SK-MEL-5 (cell line): Measurements from ENCODE around the gene CLEC3B. TPM values are rescaled to one million over a fixed set of nuclear protein-coding genes. Genes with fewer than 3 reads are reported as not detected.
"Not testable (repeated sequence)": the region's sequence is repeated elsewhere in the genome, so short reads cannot be mapped to it uniquely, and the experiment has no call there.

Source experiments
- DNase-seq: peaks from one replicate; pipeline ENCODE4 v3.0.0-alpha.2; 2016; ENCODE audit warnings: low read depth, low spot score
- in situ Hi-C: cut with HindIII; loops from 2 replicates; pipeline ENCODE4 v1.10.0; 2016; ENCODE audit warnings: low sequenced_read_pairs, high pct_unique_total_duplicates, low pct_unique_long_range_greater_than_20kb
- total RNA-seq: library from RNA; depleted of rRNA; stranded (reverse); fragments of >200 nt; shearing (Covaris generic); gene quantifications from 2 replicates; pipeline ENCODE4 v1.2.3, GENCODE V29; 2014

CLEC3B gene
- total RNA-seq, 1 experiment from 2014 or later = not detected

DNA sequence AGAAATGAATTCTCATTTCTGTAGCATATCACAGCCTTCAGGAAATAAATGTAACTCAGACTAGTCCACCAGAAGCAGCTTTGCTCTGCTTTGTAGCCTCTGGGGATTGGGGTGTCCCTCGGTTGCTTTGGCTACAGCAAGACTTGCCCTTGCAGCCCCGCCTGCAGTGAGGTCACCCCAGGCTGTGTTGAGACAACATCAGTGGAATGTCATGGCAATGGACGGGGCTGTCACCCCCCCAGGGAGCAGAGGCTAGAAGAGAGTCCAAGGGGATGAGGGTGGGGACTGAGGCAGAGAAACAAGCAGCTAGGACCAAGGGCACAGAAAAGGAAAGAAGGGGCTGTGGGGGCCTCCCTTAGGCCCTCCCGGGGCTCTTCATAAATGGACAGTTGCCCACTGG is 854 bp downstream of the CLEC3B start:
- in situ Hi-C loops = no loop called here
- no peak for DNase-seq

DNA sequence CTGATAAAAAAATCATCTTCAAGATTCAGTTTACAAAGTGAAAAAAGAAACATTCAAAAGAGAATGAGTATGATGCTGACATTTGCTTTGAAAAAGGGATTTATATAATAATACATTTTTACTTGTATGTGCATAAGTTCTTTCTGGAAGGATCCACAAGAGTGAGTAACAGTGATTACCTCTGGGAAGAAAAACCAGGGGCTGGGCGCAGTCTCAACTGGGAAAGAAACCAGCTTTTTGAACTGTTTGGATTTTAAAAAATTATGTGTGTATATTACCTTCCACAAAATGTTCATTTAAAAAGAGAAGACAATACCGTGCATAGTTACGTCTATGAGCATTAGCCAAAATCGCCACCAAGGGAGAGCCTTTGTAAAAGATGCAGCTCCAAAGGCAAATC is 1.3 kb downstream of the CLEC3B start:
- DNase-seq = no peak
- in situ Hi-C loops = no loop called here

DNA sequence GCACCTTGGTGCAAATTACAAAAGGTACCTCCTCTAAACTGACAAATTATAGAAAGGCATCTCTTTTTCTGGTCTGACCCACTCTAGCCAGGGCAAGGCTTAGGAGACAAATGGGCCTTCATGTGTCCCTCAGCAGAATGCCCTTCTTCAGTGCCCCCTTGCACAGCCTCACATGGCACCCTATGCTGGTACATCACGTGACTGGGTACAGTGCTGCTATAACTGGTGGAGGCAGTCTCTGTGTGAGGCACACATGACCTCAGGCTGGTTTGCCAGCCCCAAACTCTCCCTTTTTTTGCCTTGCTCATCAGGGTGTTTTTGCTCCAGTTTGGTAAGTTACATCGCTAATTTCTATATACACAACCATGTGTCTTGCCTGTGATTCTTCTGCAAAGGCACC is 3.1 kb downstream of the CLEC3B start:
- in situ Hi-C loops = no loop called here
- DNase-seq = no peak

DNA sequence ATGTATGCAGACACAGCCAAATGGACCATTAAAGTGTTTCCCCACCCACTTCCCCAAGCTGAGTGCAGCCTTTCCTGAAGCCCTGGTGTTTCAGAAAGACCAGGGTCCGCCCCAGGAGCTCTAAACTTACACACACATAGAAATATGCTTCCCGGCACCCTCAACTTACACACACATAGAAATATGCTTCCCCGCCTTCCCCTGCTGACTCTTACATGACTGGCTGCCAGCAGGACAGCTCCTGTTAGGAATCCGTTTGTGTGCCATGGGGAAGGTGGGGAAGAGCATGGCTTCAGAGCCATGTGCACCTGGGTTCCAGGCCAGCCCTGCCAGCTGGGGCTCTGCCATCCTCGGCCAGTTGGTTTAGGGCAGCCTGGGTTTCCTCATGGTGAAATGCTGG is 3.6 kb downstream of the CLEC3B start:
- DNase-seq = no peak
- in situ Hi-C loops = no loop called here

DNA sequence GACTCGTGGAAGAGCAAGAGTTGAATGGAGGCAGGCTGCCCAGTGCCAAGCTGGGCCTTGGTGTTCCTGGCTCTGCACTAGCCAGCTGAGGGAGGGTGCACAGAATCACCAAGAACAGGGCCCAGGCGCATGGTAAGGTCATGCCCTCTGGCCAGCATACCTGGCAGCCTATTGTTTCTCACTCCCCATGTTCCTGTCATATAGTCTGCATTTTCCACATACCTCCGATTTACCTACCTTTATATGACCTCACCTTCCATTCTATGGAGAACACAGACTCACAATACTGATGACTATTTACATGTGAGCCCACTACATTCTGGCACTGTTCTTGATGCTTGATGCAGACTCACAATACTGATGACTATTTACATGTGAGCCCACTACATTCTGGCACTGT is 5.4 kb downstream of the CLEC3B start:
- DNase-seq = no peak
- in situ Hi-C loops = no loop called here

DNA sequence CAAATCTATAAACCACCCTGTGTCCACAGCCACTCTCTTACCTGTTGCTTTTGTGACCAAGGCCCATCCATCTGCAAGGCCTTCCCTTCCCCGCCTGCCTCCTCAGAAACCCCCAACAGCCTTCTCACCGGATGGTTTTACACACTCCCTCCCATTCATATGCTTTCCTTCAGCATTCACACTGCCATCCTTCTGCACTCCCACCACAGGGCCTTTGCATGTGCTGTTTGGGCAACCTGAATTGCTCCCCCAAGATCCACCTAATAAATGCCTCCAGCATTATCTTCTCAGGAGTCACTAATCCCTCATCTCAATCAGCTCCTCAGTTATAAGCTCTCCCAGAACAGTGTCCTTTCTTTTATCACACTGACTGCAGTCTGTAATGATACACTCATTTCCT is 6.0 kb downstream of the CLEC3B start:
- no peak for DNase-seq
- in situ Hi-C loops = no loop called here

DNA sequence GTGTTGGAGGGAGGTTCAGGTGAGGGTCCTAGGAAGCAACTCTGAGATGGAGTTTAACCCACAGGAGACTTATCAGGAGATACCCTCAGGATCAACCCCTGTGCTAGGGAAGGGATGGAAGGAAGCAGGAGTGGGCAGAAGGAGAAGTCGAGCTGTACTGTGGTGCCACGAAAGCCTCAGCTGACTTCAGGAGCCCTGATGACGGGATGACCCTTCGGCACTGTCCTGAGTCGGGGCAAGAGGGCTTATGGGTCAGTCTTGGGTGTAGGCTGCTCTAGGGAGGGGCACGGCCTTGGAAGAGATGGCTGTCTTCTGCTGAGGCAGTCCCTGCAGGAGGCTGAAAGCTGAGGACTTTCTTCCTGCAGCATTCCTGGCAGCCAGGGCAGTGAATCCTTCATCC is 7.7 kb downstream of the CLEC3B start:
- in situ Hi-C loops = no loop called here
- no peak for DNase-seq

DNA sequence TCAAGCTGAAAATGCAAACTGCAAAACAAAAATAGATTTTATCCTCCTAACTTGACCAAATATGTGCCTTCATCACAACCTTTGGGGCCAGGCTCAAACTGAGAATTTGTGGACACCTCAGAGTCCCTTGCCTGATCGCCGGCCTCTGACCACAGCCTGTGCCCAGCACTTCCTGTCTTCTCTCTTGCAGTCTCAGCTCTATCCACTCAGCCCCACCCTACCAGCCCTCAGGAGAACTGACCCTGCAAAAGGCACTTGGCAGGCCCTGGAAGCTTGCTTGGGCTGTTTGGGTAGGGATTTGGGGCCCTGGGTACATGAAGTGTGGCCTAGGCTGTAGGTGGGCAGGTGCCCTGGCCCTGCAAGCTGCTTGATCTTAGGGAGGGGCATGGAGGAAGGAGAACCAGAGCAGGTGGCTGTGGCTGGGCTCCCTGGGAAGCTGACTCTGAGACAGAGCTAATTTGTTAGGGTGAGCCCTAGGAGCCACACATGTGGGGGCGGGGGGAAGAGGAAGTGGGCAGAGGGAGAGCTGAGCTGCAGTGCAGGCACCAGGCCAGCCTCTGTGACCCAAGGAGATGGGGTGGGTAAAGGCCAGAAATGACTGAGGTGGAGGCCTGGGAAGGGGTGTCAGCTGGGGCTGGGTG is 8.6 kb downstream of the CLEC3B start:
- no peak for DNase-seq
- in situ Hi-C loops = no loop called here

DNA sequence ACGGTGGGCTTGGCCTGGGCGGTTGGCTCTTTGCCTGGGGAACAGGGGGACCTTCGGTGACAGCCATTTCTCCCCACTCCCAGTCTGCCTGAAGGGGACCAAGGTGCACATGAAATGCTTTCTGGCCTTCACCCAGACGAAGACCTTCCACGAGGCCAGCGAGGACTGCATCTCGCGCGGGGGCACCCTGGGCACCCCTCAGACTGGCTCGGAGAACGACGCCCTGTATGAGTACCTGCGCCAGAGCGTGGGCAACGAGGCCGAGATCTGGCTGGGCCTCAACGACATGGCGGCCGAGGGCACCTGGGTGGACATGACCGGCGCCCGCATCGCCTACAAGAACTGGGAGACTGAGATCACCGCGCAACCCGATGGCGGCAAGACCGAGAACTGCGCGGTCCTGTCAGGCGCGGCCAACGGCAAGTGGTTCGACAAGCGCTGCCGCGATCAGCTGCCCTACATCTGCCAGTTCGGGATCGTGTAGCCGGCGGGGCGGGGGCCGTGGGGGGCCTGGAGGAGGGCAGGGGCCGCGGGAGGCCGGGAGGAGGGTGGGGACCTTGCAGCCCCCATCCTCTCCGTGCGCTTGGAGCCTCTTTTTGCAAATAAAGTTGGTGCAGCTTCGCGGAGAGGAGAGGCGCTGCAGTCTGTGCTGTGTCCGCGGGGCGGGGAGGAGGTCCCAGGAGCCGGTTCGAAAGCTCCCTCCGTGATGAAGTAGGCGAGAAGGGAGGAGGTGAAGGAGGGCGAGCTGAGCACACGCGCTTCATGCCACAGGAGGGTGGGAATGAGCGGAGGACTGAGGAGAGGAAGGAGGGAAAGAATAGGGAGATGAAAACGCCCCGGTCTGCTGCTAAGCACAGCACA is 9.6 kb downstream of the CLEC3B start:
- in situ Hi-C loops = no loop called here
- DNase-seq = no peak

DNA sequence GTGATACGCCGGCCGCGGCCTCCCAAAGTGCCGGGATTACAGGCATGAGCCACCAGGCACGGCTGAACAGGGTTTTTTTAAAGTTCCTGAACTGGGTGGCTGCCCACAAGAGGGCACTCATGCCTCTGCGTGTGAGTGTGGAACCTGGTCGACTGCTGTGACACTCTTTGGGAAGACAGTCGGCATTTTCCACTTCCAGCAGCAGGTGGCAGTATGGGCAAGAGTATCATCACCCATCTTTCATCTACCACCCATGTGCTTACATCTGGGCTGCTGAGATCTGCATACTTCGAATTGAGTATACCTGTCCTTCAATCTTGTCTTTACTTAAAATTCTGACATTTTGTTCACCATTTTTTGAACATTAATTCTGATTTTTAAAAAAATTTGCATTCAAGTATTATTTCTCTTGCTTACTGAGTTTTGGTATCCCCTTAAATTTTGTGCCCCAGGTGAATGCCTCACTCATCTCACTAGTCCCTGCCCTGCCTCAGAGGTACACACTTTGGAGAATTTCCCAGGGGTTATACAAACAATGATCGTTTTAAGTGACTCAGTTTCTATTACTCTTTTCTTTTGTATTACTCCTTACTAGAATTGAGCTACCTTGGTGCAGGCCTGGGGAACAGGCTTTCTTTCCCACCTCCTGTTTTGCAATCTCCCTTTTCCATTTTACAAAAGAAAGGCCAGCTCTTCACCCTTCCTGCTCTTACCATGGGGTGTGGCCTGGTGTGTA is 11.8 kb downstream of the CLEC3B start:
- in situ Hi-C loops = no loop called here
- DNase-seq = peak; percentile 97

DNA sequence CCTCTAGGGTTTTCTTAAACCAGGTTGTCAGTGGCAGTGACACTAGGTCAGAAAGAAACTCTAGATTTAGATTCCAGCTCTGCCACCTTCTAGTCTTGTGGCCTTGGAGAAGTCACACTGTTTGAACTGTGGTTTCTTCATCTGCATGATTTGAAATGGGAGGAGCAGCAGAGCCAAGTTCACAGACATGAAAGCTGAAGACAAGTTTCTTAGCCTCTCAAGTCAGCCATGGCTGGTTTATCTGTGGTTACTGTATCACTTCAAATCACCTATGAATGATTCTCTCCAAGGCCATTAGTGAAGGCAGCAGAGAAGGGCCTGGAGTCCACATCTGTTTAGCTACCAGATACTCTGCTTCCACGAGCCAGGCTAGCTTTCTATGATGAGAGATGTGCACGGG is 15.6 kb downstream of the CLEC3B start:
- in situ Hi-C loops = no loop called here
- no peak for DNase-seq

DNA sequence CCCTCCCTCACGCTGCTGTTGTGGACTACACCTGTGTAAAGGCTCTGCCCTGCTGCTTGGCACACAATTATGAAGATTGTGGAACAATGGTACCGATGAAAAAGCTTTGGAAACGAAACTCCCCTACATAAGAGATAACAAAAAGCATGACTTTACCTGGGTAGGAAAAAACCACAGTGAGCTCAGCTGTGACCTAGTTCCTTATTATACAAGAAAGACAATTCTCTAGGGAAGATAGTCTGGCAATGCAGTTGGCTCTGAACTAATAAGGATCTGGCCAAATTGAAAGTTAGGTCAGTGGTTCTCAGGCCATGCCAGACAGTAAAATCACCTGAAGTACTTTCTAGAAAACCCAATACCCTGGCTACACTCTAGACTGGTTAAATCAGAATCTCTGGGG is 16.1 kb downstream of the CLEC3B start:
- in situ Hi-C loops = no loop called here
- DNase-seq = no peak

DNA sequence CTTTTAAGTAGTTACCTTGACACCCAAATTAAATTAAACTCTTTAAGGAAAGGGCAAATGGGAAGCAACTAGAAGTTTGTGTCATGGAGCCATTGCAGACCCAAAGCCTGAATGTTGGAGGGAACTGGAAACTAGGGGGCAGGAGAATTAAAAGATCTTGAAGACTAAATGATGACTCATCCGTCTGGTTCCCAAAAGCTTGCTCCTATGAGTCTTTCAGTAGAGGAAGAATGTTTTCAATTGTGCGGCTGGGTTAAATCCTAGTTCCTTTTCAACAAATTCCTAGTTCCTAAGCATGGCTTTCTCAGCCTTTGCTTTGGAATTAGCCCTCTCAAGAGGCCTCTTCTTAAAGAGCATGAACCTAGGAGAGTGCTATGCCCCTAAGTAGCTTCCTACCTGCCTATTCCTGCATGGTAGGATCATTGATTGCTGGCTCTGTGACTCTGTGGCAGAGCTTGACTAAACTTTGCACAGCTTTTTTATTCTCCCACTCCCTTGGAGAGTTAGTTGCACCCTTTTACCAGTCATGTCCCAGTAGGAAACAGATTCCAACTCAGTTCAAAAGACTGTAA is 17.7 kb downstream of the CLEC3B start:
- in situ Hi-C loops = no loop called here
- DNase-seq = peak; percentile 39

DNA sequence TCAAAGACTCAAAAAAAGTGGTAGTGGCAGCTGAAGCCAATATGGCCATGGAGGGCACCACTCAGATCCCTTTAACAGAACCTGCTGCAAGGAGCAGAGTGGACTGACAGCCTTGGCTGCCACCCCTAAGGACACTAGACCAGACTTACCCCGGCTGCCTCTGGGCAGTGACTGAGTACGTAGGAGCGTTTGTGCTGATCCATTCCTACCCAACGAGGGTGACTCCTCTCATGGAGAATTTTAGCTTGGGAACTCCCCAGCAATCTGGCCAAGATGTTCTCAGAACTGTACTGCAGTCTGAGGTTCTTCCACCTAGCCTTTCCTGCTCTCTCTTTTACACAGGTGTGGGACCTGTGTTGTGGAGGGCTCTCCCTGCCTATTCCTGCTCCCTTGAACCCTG is 22.1 kb downstream of the CLEC3B start:
- in situ Hi-C loops = no loop called here
- DNase-seq = no peak

DNA sequence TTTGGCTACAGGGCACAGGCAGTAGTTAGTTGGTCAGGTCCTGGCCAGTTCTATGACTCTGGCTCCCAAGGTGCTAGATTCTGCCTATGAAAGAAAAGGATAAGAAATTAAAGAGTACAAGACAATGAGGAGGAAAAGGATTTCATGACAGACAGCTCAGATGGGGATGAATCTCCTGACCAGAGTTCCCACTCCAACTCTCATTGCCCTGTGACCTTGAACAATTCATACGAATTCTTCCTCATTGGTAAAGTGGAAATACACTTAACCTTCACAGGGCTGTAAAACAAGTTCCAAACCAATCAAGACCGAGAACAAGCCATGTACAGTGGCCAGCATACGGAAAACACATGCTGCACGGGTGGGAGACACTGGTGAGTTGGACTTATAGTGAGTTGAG is 23.7 kb downstream of the CLEC3B start:
- in situ Hi-C loops = no loop called here
- no peak for DNase-seq

DNA sequence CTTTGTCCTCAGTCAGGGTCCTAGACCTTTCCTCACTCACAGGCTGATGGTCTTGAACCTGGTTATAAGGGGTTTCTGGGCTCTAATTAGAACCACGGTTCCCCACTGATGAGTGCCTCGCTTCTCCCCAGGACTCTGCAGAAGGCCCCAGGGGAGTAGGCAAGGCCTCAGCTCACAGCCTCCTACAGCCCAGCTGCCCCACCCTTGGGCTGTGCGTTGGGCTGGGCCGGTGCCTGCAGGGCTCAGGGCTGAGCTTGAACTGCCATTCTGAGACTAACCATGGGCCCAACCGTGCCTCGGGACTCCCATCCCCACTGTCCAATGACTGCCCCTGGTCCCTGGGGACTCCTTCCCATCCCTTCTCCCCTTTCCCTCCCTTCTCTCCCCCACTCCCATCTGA is 25.6 kb downstream of the CLEC3B start:
- no peak for DNase-seq
- in situ Hi-C loops = no loop called here

DNA sequence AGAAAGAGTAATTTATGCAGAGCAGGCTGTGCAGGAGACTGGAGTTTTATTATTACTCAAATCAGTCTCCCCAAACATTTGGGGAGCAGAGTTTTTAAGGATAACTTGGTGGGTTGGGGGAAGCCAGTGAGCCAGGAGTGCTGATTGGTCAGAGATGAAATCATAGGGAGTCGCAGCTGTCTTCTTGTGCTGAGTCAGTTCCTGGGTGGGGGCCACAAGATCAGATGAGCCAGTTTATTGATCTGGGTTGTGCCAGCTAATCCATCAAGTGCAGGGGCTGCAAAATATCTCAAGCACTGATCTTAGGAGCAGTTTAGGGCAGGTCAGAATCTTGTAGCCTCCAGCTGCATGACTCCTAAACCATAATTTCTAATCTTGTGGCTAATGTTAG is 27.7 kb downstream of the CLEC3B start:
- DNase-seq, in situ Hi-C loops: not testable (repeated sequence)

DNA sequence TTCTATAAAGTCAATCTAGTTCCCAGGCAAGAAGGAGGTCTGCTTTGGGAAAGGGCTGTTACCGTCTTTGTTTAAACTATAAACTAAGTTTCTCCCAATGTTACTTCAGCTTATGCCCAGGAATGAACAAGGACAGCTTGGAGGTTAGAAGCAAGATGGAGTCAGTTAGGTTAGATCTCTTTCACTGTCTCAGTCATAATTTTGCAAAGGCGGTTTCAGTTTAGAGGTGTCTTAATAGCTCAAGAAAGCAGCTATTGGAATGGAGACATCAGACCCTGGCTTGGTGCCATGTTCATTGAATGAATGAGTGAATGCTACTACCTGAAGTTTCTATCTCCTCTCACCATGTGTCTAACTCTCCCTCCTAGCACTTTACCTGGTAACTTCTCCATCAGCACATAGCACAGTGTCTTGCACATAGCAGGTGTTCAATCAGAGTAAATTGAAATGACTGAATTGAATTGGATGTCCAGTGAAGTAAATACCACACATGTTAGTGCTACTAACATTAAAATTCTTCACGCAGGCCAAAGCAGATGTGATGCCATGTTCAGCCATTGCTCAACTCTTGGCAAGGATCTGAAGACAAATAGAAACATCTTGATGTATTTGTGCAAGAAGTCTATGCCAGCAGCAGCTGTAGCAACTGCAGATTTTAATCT is 28.2 kb downstream of the CLEC3B start:
- in situ Hi-C loops = no loop called here
- no peak for DNase-seq
